ENCODE data around the gene DEPDC5. TPM values are rescaled to one million over a fixed set of nuclear protein-coding genes. Genes with fewer than 3 reads are reported as not detected.

The DEPDC5 gene
- total RNA-seq, 2 experiments from 2014 or later, result 43.0 to 77.1 TPM

- Histone ChIP-seq H3K27ac (ENCODE audit: low read depth, low read length, poor library complexity, severe bottlenecking) (no peak overlapping the region), H3K9me2 (ENCODE audit: insufficient read depth, low read length) (no peaks in the 10 kb centered on the region), H3K79me2 (ENCODE audit: insufficient read depth, low read depth, low read length) (peaks cover 30% of the 10 kb centered on the region), H2AFZ (ENCODE audit: low read length) (no peak overlapping the region), H3K4me2 (ENCODE audit: low read length) (no peak overlapping the region), H3K9me3 (ENCODE audit: low read length) (no peaks in the 10 kb centered on the region), H3K36me3 (ENCODE audit: insufficient read depth, low read length) (peaks cover 57% of the 10 kb centered on the region), H4K20me1 (ENCODE audit: insufficient read depth, low read length) (0 out of 2 replicates have a peak, but pooled peaks cover 3% of the 10 kb centered on the region), H3K4me3 (ENCODE audit: low read depth, low read length, poor library complexity, severe bottlenecking) (no peak overlapping the region), H3K4me1 (ENCODE audit: insufficient read depth, low read length, poor library complexity, severe bottlenecking) (no peaks in the 10 kb centered on the region)
- ChIA-PET CTCF (ENCODE audit: unreplicated experiment) (no interaction called here), POLR2A (no interaction called here)
- intact Hi-C loops (cut with micrococcal nuclease; ENCODE audit: unreplicated experiment), result no loop called here
- no peak for DNase-seq (ENCODE audit: low spot score)
- TF ChIP-seq CTCF (conservative IDR thresholded peaks at IDR 0.05; ENCODE audit: low read length), result no peak
- no TSS peak for BruUV-seq (replicated peaks)
These were observed 21.6 kb upstream of the DEPDC5 start for GRCh38 chr22:31732089-31732829.

GRCh38 chr22:31733580-31734079, 20.2 kb upstream of the DEPDC5 start:
- TF ChIP-seq EZH2phosphoT487 (IDR thresholded peaks at IDR 0.05; ENCODE audit: borderline replicate concordance, low read depth, low read length) (no peak), CTCF (conservative IDR thresholded peaks at IDR 0.05; ENCODE audit: low read length) (no peak)
- Histone ChIP-seq H3K4me1 (ENCODE audit: insufficient read depth, low read length, poor library complexity, severe bottlenecking) (no peaks in the 10 kb centered on the region), H3K27ac (ENCODE audit: low read depth, low read length, poor library complexity, severe bottlenecking) (no peak overlapping the region), H4K20me1 (ENCODE audit: insufficient read depth, low read length) (0 out of 2 replicates have a peak, but pooled peaks cover 3% of the 10 kb centered on the region), H2AFZ (ENCODE audit: low read length) (no peak overlapping the region), H3K9me3 (ENCODE audit: low read length) (no peaks in the 10 kb centered on the region), H3K79me2 (ENCODE audit: insufficient read depth, low read depth, low read length) (peaks cover 24% of the 10 kb centered on the region), H3K4me3 (ENCODE audit: low read depth, low read length, poor library complexity, severe bottlenecking) (no peak overlapping the region), H3K9me2 (ENCODE audit: insufficient read depth, low read length) (no peaks in the 10 kb centered on the region), H3K36me3 (ENCODE audit: insufficient read depth, low read length) (peaks cover 60% of the 10 kb centered on the region), H3K4me2 (ENCODE audit: low read length) (no peak overlapping the region)
- ChIA-PET CTCF (ENCODE audit: unreplicated experiment) (no interaction called here), POLR2A (interaction anchor here (0.7 kb wide), 1 partner anchor 95 kb away, joined by 6 read pairs; no protein-coding TSS in a partner anchor)
- intact Hi-C loops (cut with micrococcal nuclease; ENCODE audit: unreplicated experiment), result no loop called here
- no peak for DNase-seq (ENCODE audit: low spot score)
- BruUV-seq (replicated peaks), result no TSS peak

- POLR2A ChIA-PET, result interaction anchor here (1.0 kb wide), 1 partner anchor 12 kb away, joined by 3 read pairs; no protein-coding TSS in a partner anchor
- Histone ChIP-seq H3K36me3 (ENCODE audit: insufficient read depth, low read length) (peaks cover 62% of the 10 kb centered on the region), H3K4me1 (ENCODE audit: insufficient read depth, low read length, poor library complexity, severe bottlenecking) (no peaks in the 10 kb centered on the region), H3K9me2 (ENCODE audit: insufficient read depth, low read length) (no peaks in the 10 kb centered on the region), H3K4me3 (ENCODE audit: low read depth, low read length, poor library complexity, severe bottlenecking) (no peak overlapping the region), H2AFZ (ENCODE audit: low read length) (no peak overlapping the region), H3K9me3 (ENCODE audit: low read length) (no peaks in the 10 kb centered on the region), H4K20me1 (ENCODE audit: insufficient read depth, low read length) (0 out of 2 replicates have a peak, but pooled peaks cover 3% of the 10 kb centered on the region), H3K4me2 (ENCODE audit: low read length) (no peak overlapping the region), H3K27ac (ENCODE audit: low read depth, low read length, poor library complexity, severe bottlenecking) (no peak overlapping the region), H3K79me2 (ENCODE audit: insufficient read depth, low read depth, low read length) (peaks cover 25% of the 10 kb centered on the region)
- BruUV-seq (replicated peaks), result no TSS peak
- intact Hi-C loops (cut with micrococcal nuclease; ENCODE audit: unreplicated experiment), result no loop called here
- TF ChIP-seq EZH2phosphoT487 (IDR thresholded peaks at IDR 0.05; ENCODE audit: borderline replicate concordance, low read depth, low read length) (no peak), CTCF (conservative IDR thresholded peaks at IDR 0.05; ENCODE audit: low read length) (no peak)
- CTCF ChIA-PET (ENCODE audit: unreplicated experiment), result no interaction called here
- DNase-seq (ENCODE audit: low spot score), result no peak
These were observed 19.3 kb upstream of the DEPDC5 start for GRCh38 chr22:31734512-31734911.
